GM03348 (cell line): ENCODE measurements around the gene TMEM127.
A peak's percentile ranks its signal among the peaks of the same experiment; 100 is the strongest.
"Not testable (repeated sequence)": the region's sequence is repeated elsewhere in the genome, so short reads cannot be mapped to it uniquely, and the experiment has no call there.

Experiments used
- DNase-seq: peaks from one replicate; pipeline ENCODE4 v3.0.0; 2012; ENCODE audit warnings: low spot score

The TMEM127 gene

GRCh38 chr2:96264086-96264485 is 1.7 kb downstream of the TMEM127 start:
- peak; percentile 29 for DNase-seq

- DNase-seq: peak; percentile 47
Observed at GRCh38 chr2:96262306-96262705, 3.5 kb downstream of the TMEM127 start.

- no peak for DNase-seq
Observed at GRCh38 chr2:96261328-96262003, 4.3 kb downstream of the TMEM127 start.

- peak; percentile 89 for DNase-seq
Observed at GRCh38 chr2:96260387-96261260, 5.2 kb downstream of the TMEM127 start.

GRCh38 chr2:96259497-96259921 is 6.3 kb downstream of the TMEM127 start:
- no peak for DNase-seq

- DNase-seq: no peak
Observed at GRCh38 chr2:96258166-96259022, 7.4 kb downstream of the TMEM127 start.

- DNase-seq: not testable (repeated sequence)
Observed at GRCh38 chr2:96257744-96258143, 8.1 kb downstream of the TMEM127 start.

- DNase-seq: no peak
Observed at GRCh38 chr2:96256611-96257113, 9.1 kb downstream of the TMEM127 start.

GRCh38 chr2:96254571-96254970 is 11.2 kb downstream of the TMEM127 start:
- DNase-seq: no peak

GRCh38 chr2:96253006-96253405 is 12.8 kb downstream of the TMEM127 start:
- no peak for DNase-seq

- no peak for DNase-seq
Observed at GRCh38 chr2:96252526-96252925, 13.3 kb downstream of the TMEM127 start.

- DNase-seq: peak; percentile 66
Observed at GRCh38 chr2:96251721-96252292, 14.0 kb downstream of the TMEM127 start.

- DNase-seq: no peak
Observed at GRCh38 chr2:96250188-96250587, 15.6 kb downstream of the TMEM127 start.

GRCh38 chr2:96249654-96250053 is 16.1 kb downstream of the TMEM127 start:
- peak; percentile 90 for DNase-seq

GRCh38 chr2:96248624-96249023 is 17.2 kb downstream of the TMEM127 start:
- no peak for DNase-seq

GRCh38 chr2:96247896-96248295 is 17.9 kb downstream of the TMEM127 start:
- no peak for DNase-seq

- no peak for DNase-seq
Observed at GRCh38 chr2:96247009-96247408, 18.8 kb downstream of the TMEM127 start.

GRCh38 chr2:96245609-96246390 is 20.0 kb downstream of the TMEM127 start:
- no peak for DNase-seq

- no peak for DNase-seq
Observed at GRCh38 chr2:96243843-96244242, 22.0 kb downstream of the TMEM127 start.

GRCh38 chr2:96241900-96242611 is 23.7 kb downstream of the TMEM127 start:
- peak; percentile 58 for DNase-seq
